Fibroblast of lung (primary cell): Measurements from ENCODE around the gene IL5RA. TPM values are rescaled to one million over a fixed set of nuclear protein-coding genes. Genes with fewer than 3 reads are reported as not detected.

Source experiments
- DNase-seq, 2 donors: peaks; one replicate each; pipeline versions ENCODE4 v3.0.0 to v3.0.0-alpha.2; 2010; ENCODE audit warnings: low read depth in 2 of 2
- H2AFZ ChIP-seq: 2 replicates; pipeline ENCODE4 v1.5.1; 2012; ENCODE audit warnings: low read length, control low read depth, inconsistent platforms
- H3K27ac ChIP-seq: 2 replicates; pipeline ENCODE4 v1.5.1; 2011; ENCODE audit warnings: low read length, control low read depth; ENCODE audit not compliant: insufficient read depth
- H3K27me3 ChIP-seq: 2 replicates; pipeline ENCODE4 v1.5.1; 2011; ENCODE audit warnings: mild to moderate bottlenecking, low read length; ENCODE audit not compliant: control insufficient read depth, insufficient read depth
- H3K36me3 ChIP-seq: 2 replicates; pipeline ENCODE4 v1.5.1; 2011; ENCODE audit warnings: low read length; ENCODE audit not compliant: control insufficient read depth, insufficient read depth
- H3K4me1 ChIP-seq: 2 replicates; pipeline ENCODE4 v1.5.1; 2011; ENCODE audit warnings: low read length; ENCODE audit not compliant: control insufficient read depth, insufficient read depth; ENCODE audit errors: extremely low read depth
- H3K4me2 ChIP-seq: 2 replicates; pipeline ENCODE4 v1.5.1; 2011; ENCODE audit warnings: low read length, control low read depth; ENCODE audit not compliant: insufficient read depth; ENCODE audit errors: extremely low read depth
- H3K4me3 ChIP-seq, 4 experiments: fragments of 200-600 bp in 1 of 4; sonication (generic) in 1 of 4; replicated peaks in 1 of 4; 2 replicates each; pipeline ENCODE4 v1.5.1; 2011 to 2016; ENCODE audit warnings: low read length in 4 of 4, low read depth in 3 of 4, mild to moderate bottlenecking in 3 of 4, control low read depth in 2 of 4, inconsistent platforms in 1 of 4, mixed read lengths in 1 of 4; ENCODE audit not compliant: insufficient read depth in 1 of 4; ENCODE audit errors: control extremely low read depth in 1 of 4
- H3K79me2 ChIP-seq: 2 replicates; pipeline ENCODE4 v1.5.1; 2012; ENCODE audit warnings: mild to moderate bottlenecking, low read length, inconsistent platforms; ENCODE audit not compliant: control insufficient read depth, insufficient read depth
- H3K9ac ChIP-seq: 2 replicates; pipeline ENCODE4 v1.5.1; 2011; ENCODE audit warnings: mild to moderate bottlenecking, low read length, control low read depth; ENCODE audit not compliant: insufficient read depth
- H3K9me3 ChIP-seq: 2 replicates; pipeline ENCODE4 v1.5.1; 2012; ENCODE audit warnings: low read depth, low read length; ENCODE audit not compliant: control insufficient read depth, insufficient read depth
- H4K20me1 ChIP-seq: 2 replicates; pipeline ENCODE4 v1.5.1; 2011; ENCODE audit warnings: low read length; ENCODE audit not compliant: control insufficient read depth, insufficient read depth; ENCODE audit errors: extremely low read depth
- EZH2 ChIP-seq: IDR thresholded peaks from 2 replicates; pipeline ENCODE4 v1.5.1; 2012; ENCODE audit warnings: low read length, control low read depth, mild to moderate bottlenecking; ENCODE audit errors: missing control alignments
- polyA plus RNA-seq, 2 donors: library from polyadenylated mRNA; depleted of rRNA in 1 of 2; stranded (reverse) in 1 of 2; unstranded in 1 of 2; fragments of >200 nt; gene quantifications; 2 replicates each; pipeline ENCODE4 v1.2.1, GENCODE V29; 2011 to 2012; ENCODE audit warnings: missing spikeins in 1 of 2
- total RNA-seq: library from RNA; depleted of rRNA; stranded (reverse); fragments of >200 nt; gene quantifications from 2 replicates; pipeline ENCODE4 v1.2.1, GENCODE V29; 2014
- TF ChIP-seq, protein P1 (sequence below), 2 donors: IDR thresholded peaks in 1 of 2; conservative IDR thresholded peaks in 1 of 2; 1 replicate in 1 of 2; 2 replicates in 1 of 2; pipeline ENCODE4 v1.5.1; 2011 to 2012; ENCODE audit warnings: low read length in 2 of 2, control low read depth in 1 of 2, inconsistent platforms in 1 of 2, low read depth in 1 of 2, mild to moderate bottlenecking in 1 of 2

IL5RA gene
- total and polyA plus RNA-seq, 2 donors (not counting 1 experiment from before 2014, with no cell fraction given) = not detected

DNA sequence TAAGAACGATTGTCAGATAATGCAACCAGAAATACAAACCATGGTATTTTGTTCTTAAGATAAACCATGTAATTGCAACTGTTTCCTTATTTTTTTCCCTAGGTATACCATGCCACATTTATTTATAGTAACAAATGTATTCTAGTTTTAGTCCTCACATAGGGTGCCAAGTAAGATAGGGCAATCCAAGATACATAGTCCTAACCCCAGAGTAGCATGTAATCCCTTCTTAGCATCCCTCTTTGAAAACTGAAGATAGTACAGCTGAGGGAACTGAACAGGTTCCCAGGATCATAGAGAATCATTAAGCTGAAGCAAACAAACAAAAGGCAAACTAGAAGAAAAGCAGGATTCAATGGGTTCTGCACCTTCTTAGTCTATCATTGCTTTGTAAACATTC lies 41.3 kb upstream of the IL5RA start:
- Histone ChIP-seq H3K4me2 (no peak overlapping the region), H4K20me1 (no peaks in the 10 kb centered on the region), H3K79me2 (no peaks in the 10 kb centered on the region), H3K9ac (no peak overlapping the region), H3K9me3 (no peaks in the 10 kb centered on the region), H3K4me3 (no peak overlapping the region), H3K36me3 (peaks cover 4% of the 10 kb centered on the region), H3K4me1 (no peaks in the 10 kb centered on the region), H3K27me3 (no peaks in the 10 kb centered on the region), H2AFZ (no peak overlapping the region), H3K27ac (no peak overlapping the region)
- TF ChIP-seq, protein P1, sequence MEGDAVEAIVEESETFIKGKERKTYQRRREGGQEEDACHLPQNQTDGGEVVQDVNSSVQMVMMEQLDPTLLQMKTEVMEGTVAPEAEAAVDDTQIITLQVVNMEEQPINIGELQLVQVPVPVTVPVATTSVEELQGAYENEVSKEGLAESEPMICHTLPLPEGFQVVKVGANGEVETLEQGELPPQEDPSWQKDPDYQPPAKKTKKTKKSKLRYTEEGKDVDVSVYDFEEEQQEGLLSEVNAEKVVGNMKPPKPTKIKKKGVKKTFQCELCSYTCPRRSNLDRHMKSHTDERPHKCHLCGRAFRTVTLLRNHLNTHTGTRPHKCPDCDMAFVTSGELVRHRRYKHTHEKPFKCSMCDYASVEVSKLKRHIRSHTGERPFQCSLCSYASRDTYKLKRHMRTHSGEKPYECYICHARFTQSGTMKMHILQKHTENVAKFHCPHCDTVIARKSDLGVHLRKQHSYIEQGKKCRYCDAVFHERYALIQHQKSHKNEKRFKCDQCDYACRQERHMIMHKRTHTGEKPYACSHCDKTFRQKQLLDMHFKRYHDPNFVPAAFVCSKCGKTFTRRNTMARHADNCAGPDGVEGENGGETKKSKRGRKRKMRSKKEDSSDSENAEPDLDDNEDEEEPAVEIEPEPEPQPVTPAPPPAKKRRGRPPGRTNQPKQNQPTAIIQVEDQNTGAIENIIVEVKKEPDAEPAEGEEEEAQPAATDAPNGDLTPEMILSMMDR (conservative IDR thresholded peaks at IDR 0.05 in 1 of 2, IDR thresholded peaks at IDR 0.05 in 1 of 2; ENCODE audit: low read depth in 1 of 2, low read length in 2 of 2) = no peak
- TF ChIP-seq EZH2 = no peak
- DNase-seq = no peak

- Histone ChIP-seq H3K36me3 (peaks cover 2% of the 10 kb centered on the region), H3K9ac (no peak overlapping the region), H3K4me2 (no peak overlapping the region), H3K27ac (no peak overlapping the region), H3K4me3 (no peak overlapping the region), H2AFZ (no peak overlapping the region), H4K20me1 (no peaks in the 10 kb centered on the region), H3K9me3 (no peaks in the 10 kb centered on the region), H3K27me3 (no peaks in the 10 kb centered on the region), H3K4me1 (no peaks in the 10 kb centered on the region), H3K79me2 (no peaks in the 10 kb centered on the region)
- DNase-seq = no peak
- TF ChIP-seq, protein P1 (conservative IDR thresholded peaks at IDR 0.05 in 1 of 2, IDR thresholded peaks at IDR 0.05 in 1 of 2; ENCODE audit: low read depth in 1 of 2, low read length in 2 of 2) = no peak
- TF ChIP-seq EZH2 = no peak
These were observed 39.4 kb upstream of the IL5RA start for GRCh38 chr3:3149560-3149959.

DNA sequence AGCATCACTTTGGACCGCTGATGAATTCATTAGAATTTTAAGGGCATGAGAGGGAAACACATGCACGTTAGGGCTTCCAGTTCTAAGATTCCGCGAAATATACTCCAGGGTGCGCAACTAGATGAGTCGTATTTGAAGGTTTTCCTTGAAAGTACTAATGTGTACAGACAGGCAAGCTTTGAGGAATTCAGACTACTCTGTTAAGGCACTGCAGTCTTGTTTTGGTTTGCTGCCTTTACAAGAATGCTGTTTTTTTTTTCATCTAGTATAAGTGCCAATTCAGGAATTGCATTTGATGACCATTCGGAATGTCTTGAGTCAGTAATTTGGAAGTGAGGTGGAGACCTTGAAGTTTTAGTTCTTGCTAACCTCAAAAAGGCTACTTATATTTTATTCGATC lies 35.7 kb upstream of the IL5RA start:
- DNase-seq = peak in 1 of 2 donors; percentile 79
- H2AFZ ChIP-seq = no peak overlapping the region
- TF ChIP-seq, protein P1 (conservative IDR thresholded peaks at IDR 0.05 in 1 of 2, IDR thresholded peaks at IDR 0.05 in 1 of 2; ENCODE audit: low read depth in 1 of 2, low read length in 2 of 2) = no peak
- TF ChIP-seq EZH2 = no peak
- H3K27me3 ChIP-seq = no peaks in the 10 kb centered on the region
- H3K9me3 ChIP-seq = no peaks in the 10 kb centered on the region
- no peak overlapping the region for H3K4me2 ChIP-seq
- no peak overlapping the region for H3K9ac ChIP-seq
- H3K36me3 ChIP-seq = peaks cover 1% of the 10 kb centered on the region
- H3K4me1 ChIP-seq = no peaks in the 10 kb centered on the region
- H3K27ac ChIP-seq = no peak overlapping the region
- no peak overlapping the region for H3K4me3 ChIP-seq
- no peaks in the 10 kb centered on the region for H3K79me2 ChIP-seq
- no peaks in the 10 kb centered on the region for H4K20me1 ChIP-seq
